HepG2 (cell line): Measurements from ENCODE around the gene PTPN13. TPM values are rescaled to one million over a fixed set of nuclear protein-coding genes. Genes with fewer than 3 reads are reported as not detected.

Experiments
- ATAC-seq: fragments of 200-7000 bp; cut with Tn5 transposase; 3 replicates; pipeline ENCODE4 v1.9.1; 2020; ENCODE audit warnings: mild to moderate bottlenecking, moderate library complexity
- BruUV-seq: library from RNA; stranded (reverse); fragments of 400-500 nt; replicated peaks from 2 replicates; lab custom pipeline; 2021; lab: Mats Ljungman, UMichigan
- CTCF ChIA-PET: fragments of 300-600 bp; formaldehyde crosslinking; extraction: SDS; loops from one replicate; lab custom pipeline; 2021; ENCODE audit warnings: low total read pairs, inconsistent platforms, low intra/inter-chr PET ratio; lab: Yijun Ruan, JAX
- POLR2A ChIA-PET: fragments of 350-600 bp; sonication (Branson Sonifier 250); formaldehyde crosslinking; loops from one replicate; lab custom pipeline; 2020; ENCODE audit warnings: antibody characterized with exemption, inconsistent platforms; lab: Yijun Ruan, JAX
- DNase-seq: peaks from one replicate; pipeline ENCODE4 v3.0.0-alpha.2; 2015; ENCODE audit warnings: low spot score
- FAIRE-seq: peaks from 3 replicates; lab custom pipeline; 2011; peaks lifted over from hg19 to GRCh38; lab: Jason Lieb, UNC
- H2AFZ ChIP-seq: one replicate; pipeline ENCODE4 v1.6.1; 2011; ENCODE audit warnings: low read length, inconsistent platforms
- H3K27ac ChIP-seq: fragments of 300-600 bp; 3 replicates; pipeline ENCODE4 v1.8.0; 2011; ENCODE audit warnings: mixed run types, mild to moderate bottlenecking, mixed read lengths, low read length, inconsistent platforms; ENCODE audit not compliant: insufficient read depth; ENCODE audit errors: extremely low read length
- H3K27me3 ChIP-seq, 2 experiments: fragments of 200-600 bp in 1 of 2; 2 replicates in 1 of 2; 3 replicates in 1 of 2; pipeline versions ENCODE4 v1.6.0 to v1.8.0; 2011; ENCODE audit warnings: low read length in 2 of 2, mild to moderate bottlenecking in 2 of 2, moderate library complexity in 2 of 2, inconsistent platforms in 1 of 2; ENCODE audit not compliant: insufficient read depth in 2 of 2, control insufficient read depth in 1 of 2
- H3K36me3 ChIP-seq, 2 experiments: fragments of 200-600 bp in 1 of 2; replicated peaks in 1 of 2; 2 replicates in 1 of 2; 3 replicates in 1 of 2; pipeline versions ENCODE4 v1.5.1 to v1.8.0; 2011; ENCODE audit warnings: low read length in 2 of 2, inconsistent platforms in 1 of 2; ENCODE audit not compliant: insufficient read depth in 2 of 2, control insufficient read depth in 1 of 2
- H3K4me1 ChIP-seq: 2 replicates; pipeline ENCODE4 v1.5.1; 2012; ENCODE audit warnings: low read length, inconsistent platforms; ENCODE audit not compliant: insufficient read depth
- H3K4me2 ChIP-seq: 2 replicates; pipeline ENCODE4 v1.6.0; 2011; ENCODE audit warnings: low read depth, low read length, inconsistent platforms
- H3K4me3 ChIP-seq, 3 experiments: fragments of 200-600 bp in 1 of 3; sonication (generic), shearing (Covaris generic) in 1 of 3; replicated peaks in 1 of 3; 2 replicates each; pipeline ENCODE4 v1.5.1; 2011 to 2016; ENCODE audit warnings: low read length in 3 of 3, inconsistent platforms in 2 of 3, low read depth in 2 of 3, mild to moderate bottlenecking in 2 of 3, control low read depth in 1 of 3, mixed read lengths in 1 of 3; ENCODE audit not compliant: insufficient read depth in 1 of 3
- H3K79me2 ChIP-seq: one replicate; pipeline ENCODE4 v1.6.1; 2011; ENCODE audit warnings: low read length, inconsistent platforms; ENCODE audit not compliant: insufficient read depth
- H3K9ac ChIP-seq: 2 replicates; pipeline ENCODE4 v1.6.0; 2011; ENCODE audit warnings: mild to moderate bottlenecking, low read depth, low read length, inconsistent platforms; ENCODE audit not compliant: insufficient read depth
- H3K9me3 ChIP-seq: 2 replicates; pipeline ENCODE4 v1.5.1; 2012; ENCODE audit warnings: mild to moderate bottlenecking, low read length
- H4K20me1 ChIP-seq: 2 replicates; pipeline ENCODE4 v1.6.0; 2011; ENCODE audit warnings: inconsistent platforms, mild to moderate bottlenecking, low read length, moderate library complexity; ENCODE audit not compliant: insufficient read depth
- ATF7 ChIP-seq, 2 experiments: fragments of 450-650 bp in 1 of 2; sonication (generic) in 1 of 2; formaldehyde crosslinking in 1 of 2; IDR thresholded peaks; 2 replicates each; pipeline versions ENCODE4 v1.4.0 to v1.6.1; 2016 to 2020; ENCODE audit warnings: antibody characterized with exemption in 1 of 2, mild to moderate bottlenecking in 1 of 2, missing genetic modification reagents in 1 of 2
- CREB1 ChIP-seq, 2 experiments: fragments of 450-650 bp in 1 of 2; IDR thresholded peaks; 2 replicates each; pipeline ENCODE4 v1.6.1; 2016 to 2017; ENCODE audit warnings: control low read depth in 1 of 2, mild to moderate bottlenecking in 1 of 2, missing compliant biosample characterization in 1 of 2, missing genetic modification characterization in 1 of 2
- KDM5A ChIP-seq: fragments of 200-600 bp; sonication (generic); IDR thresholded peaks from 2 replicates; pipeline ENCODE4 v1.7.0; 2018; ENCODE audit warnings: antibody characterized with exemption, mild to moderate bottlenecking, low read length, borderline replicate concordance
- ZBTB3 ChIP-seq: sonication (generic); formaldehyde crosslinking; IDR thresholded peaks from 2 replicates; pipeline ENCODE4 v1.4.0; 2020; ENCODE audit warnings: low read depth, mild to moderate bottlenecking, moderate library complexity, missing genetic modification reagents, borderline replicate concordance
- ZNF543 ChIP-seq: sonication (generic); formaldehyde crosslinking; IDR thresholded peaks from 2 replicates; pipeline ENCODE4 v1.4.0; 2020; ENCODE audit warnings: mild to moderate bottlenecking, missing genetic modification reagents
- ZSCAN9 ChIP-seq: IDR thresholded peaks from 2 replicates; pipeline ENCODE4 v1.6.1; 2016; ENCODE audit warnings: borderline replicate concordance
- WGBS: methylation state at CpG from one replicate; pipeline ENCODE4 v1.1.6; 2017; ENCODE audit warnings: low lambda C conversion rate; 5-methylcytosine and 5-hydroxymethylcytosine counted together
- in situ Hi-C: cut with HindIII; loops from 2 replicates; pipeline ENCODE4 v1.10.0; 2017; ENCODE audit warnings: low pct_unique_long_range_greater_than_20kb; ENCODE audit not compliant: extremely low pct_ligation_motif_present
- intact Hi-C: fragments of 100-400 bp; cut with micrococcal nuclease; formaldehyde crosslinking; loops from one replicate; pipeline ENCODE4 v1.10.0; 2022; ENCODE audit not compliant: unreplicated experiment
- polyA plus RNA-seq, 8 experiments: library from polyadenylated mRNA; depleted of rRNA in 3 of 8; stranded (reverse) in 7 of 8; unstranded in 1 of 8; fragments of >200 nt; fragmentation: Illumina TruSeq in 4 of 8; extraction: Trizol in 4 of 8; gene quantifications; 2 replicates each; pipeline versions ENCODE4 v1.2.1 to v1.2.3, GENCODE V29; 2011 to 2016; ENCODE audit warnings: low read depth in 4 of 8, missing spikeins in 1 of 8, mixed read lengths in 1 of 8; ENCODE audit not compliant: insufficient read depth in 1 of 8
- total RNA-seq, 5 experiments: library from RNA; depleted of rRNA; stranded (reverse); fragments of >200 nt; fragmentation: Illumina TruSeq; extraction: Trizol; gene quantifications; 2 replicates each; pipeline ENCODE4 v1.2.3, GENCODE V29; 2016; ENCODE audit warnings: low read depth in 1 of 5

The PTPN13 gene
- total and polyA plus RNA-seq, 2 of the 13 experiments (the other 11 are each of a cell fraction or from before 2014, with no cell fraction given): not detected

- ATAC-seq (no peak), FAIRE-seq (no peak), DNase-seq (no peak)
- ChIA-PET POLR2A (no interaction called here), CTCF (no interaction called here)
- Histone ChIP-seq H3K27me3 (no peaks in the 10 kb centered on the region), H3K36me3 (no peaks in the 10 kb centered on the region), H3K79me2 (no peaks in the 10 kb centered on the region), H2AFZ (no peak overlapping the region), H4K20me1 (no peaks in the 10 kb centered on the region), H3K9me3 (no peaks in the 10 kb centered on the region), H3K4me1 (no peaks in the 10 kb centered on the region), H3K4me2 (no peak overlapping the region), H3K9ac (no peak overlapping the region), H3K4me3 (no peak overlapping the region), H3K27ac (no peak overlapping the region)
- intact Hi-C loops (no loop called here), in situ Hi-C loops (no loop called here)
- TF ChIP-seq ZNF543 (CRISPR knock-in tag): no peak
- no peak for TF ChIP-seq ZBTB3 (CRISPR knock-in tag)
- TF ChIP-seq KDM5A: no peak
- WGBS: 2% methylated on average over 2 of the region's 2 CpGs
- no TSS peak for BruUV-seq
Observed at GRCh38 chr4:86683167-86683566, 89.1 kb downstream of the PTPN13 start.

- Histone ChIP-seq H2AFZ (no peak overlapping the region), H3K36me3 (no peaks in the 10 kb centered on the region)
- in situ Hi-C loops: no loop called here
- TF ChIP-seq ZSCAN9: no peak
- TF ChIP-seq ATF7 (IDR thresholded peaks at IDR 0.05): peak; percentile 52; the same call in 1 of the 2 replicates
- no peak for TF ChIP-seq ATF7 (CRISPR knock-in tag; IDR thresholded peaks at IDR 0.05)
- TF ChIP-seq CREB1 (IDR thresholded peaks at IDR 0.05): peak; percentile 76
- TF ChIP-seq CREB1 (CRISPR knock-in tag; IDR thresholded peaks at IDR 0.05): no peak
- TF ChIP-seq, all 625 proteins: peak for 2
- no peaks in the 10 kb centered on the region for H3K27me3 ChIP-seq
- POLR2A ChIA-PET: no interaction called here
- 3% methylated on average over 2 of the region's 2 CpGs for WGBS
- DNase-seq: no peak
- no peak overlapping the region for H3K4me2 ChIP-seq
- CTCF ChIA-PET: no interaction called here
- no peaks in the 10 kb centered on the region for H4K20me1 ChIP-seq
- H3K4me1 ChIP-seq: no peaks in the 10 kb centered on the region
- no peak overlapping the region for H3K9ac ChIP-seq
- no peaks in the 10 kb centered on the region for H3K9me3 ChIP-seq
- no peak for FAIRE-seq
- no peak for ATAC-seq
- no peak overlapping the region for H3K4me3 ChIP-seq
- no peaks in the 10 kb centered on the region for H3K79me2 ChIP-seq
- no peak overlapping the region for H3K27ac ChIP-seq
- intact Hi-C loops: no loop called here
- BruUV-seq: no TSS peak
Observed at GRCh38 chr4:86683983-86684382, 89.9 kb downstream of the PTPN13 start.
